Posterior vena cava (tissue), 2 donors: Measurements from ENCODE around the gene OAS1. TPM values are rescaled to one million over a fixed set of nuclear protein-coding genes. Genes with fewer than 3 reads are reported as not detected.
"Not testable (repeated sequence)": the region's sequence is repeated elsewhere in the genome, so short reads cannot be mapped to it uniquely, and the experiment has no call there.

Experiments
- DNase-seq: peaks from one replicate; pipeline ENCODE4 v3.0.0-alpha.2; 2020; ENCODE audit warnings: low spot score
- intact Hi-C, 2 donors: fragments of 100-400 bp; cut with DNase I; formaldehyde crosslinking; loops; one replicate each; pipeline versions ENCODE4 v1.14.1 to v1.14.2; 2022 to 2023
- total RNA-seq, 2 donors: library from RNA; stranded (reverse); fragmentation: NEBNext Ultra II Directional; extraction: Animal tissue kit (Norgen Biotek cat#: 25700); gene quantifications; one replicate each; pipeline ENCODE4 v1.2.1, GENCODE V29; 2021
- donor health status: DM: yes; HTN: yes; CAD: no.
- donor health status: DM: yes; HTN: yes; CAD: no.

Gene OAS1
- total RNA-seq, 2 donors from 2014 or later, result 10.1 to 17.3 TPM

GRCh38 chr12:112930350-112930749 is 23.6 kb downstream of the OAS1 start:
- DNase-seq, result no peak
- intact Hi-C loops, result no loop called here

- intact Hi-C loops, result no loop called here
- DNase-seq, result no peak
Observed at GRCh38 chr12:112932485-112933128, 25.8 kb downstream of the OAS1 start.

- no peak for DNase-seq
- intact Hi-C loops, result no loop called here
Observed at GRCh38 chr12:112933129-112933505, 26.4 kb downstream of the OAS1 start.

GRCh38 chr12:112936264-112936663 is 29.5 kb downstream of the OAS1 start:
- intact Hi-C loops, result no loop called here
- DNase-seq, result no peak

- DNase-seq, result no peak
- intact Hi-C loops, result no loop called here
Observed at GRCh38 chr12:112936927-112937326, 30.2 kb downstream of the OAS1 start.

- intact Hi-C loops, result no loop called here
Observed at GRCh38 chr12:112937741-112938719, 31.3 kb downstream of the OAS1 start, which contains the start of gene OAS3. OAS3 (plus strand) TSS chr12:112938474; CDS start chr12:112938531, 57 bp downstream.

GRCh38 chr12:112938751-112939150 is 32.0 kb downstream of the OAS1 start:
- intact Hi-C loops, result no loop called here
- DNase-seq, result no peak

More at GRCh38 chr12:112937741-112938719, 31.3 kb downstream of the OAS1 start, which contains the start of gene OAS3:
- DNase-seq, result peak; percentile 96

GRCh38 chr12:112939761-112940381 is 33.1 kb downstream of the OAS1 start:
- intact Hi-C loops, result no loop called here
- no peak for DNase-seq

- intact Hi-C loops, result no loop called here
- DNase-seq, result no peak
Observed at GRCh38 chr12:112941528-112942335, 35.0 kb downstream of the OAS1 start.

- DNase-seq, result no peak
Observed at GRCh38 chr12:112942572-112942971, 35.8 kb downstream of the OAS1 start.

GRCh38 chr12:112944024-112944690 is 37.4 kb downstream of the OAS1 start:
- DNase-seq, result no peak
- intact Hi-C loops, result no loop called here

More at GRCh38 chr12:112942572-112942971, 35.8 kb downstream of the OAS1 start:
- intact Hi-C loops, result no loop called here

GRCh38 chr12:112945515-112945914 is 38.8 kb downstream of the OAS1 start:
- DNase-seq, result no peak
- intact Hi-C loops, result no loop called here

GRCh38 chr12:112946236-112947000 is 39.7 kb downstream of the OAS1 start:
- no peak for DNase-seq
- intact Hi-C loops, result no loop called here

GRCh38 chr12:112947314-112947713 is 40.6 kb downstream of the OAS1 start:
- DNase-seq, result no peak
- intact Hi-C loops, result no loop called here

- intact Hi-C loops, result no loop called here
Observed at GRCh38 chr12:112947761-112948160, 41.0 kb downstream of the OAS1 start.

GRCh38 chr12:112948806-112949205 is 42.0 kb downstream of the OAS1 start:
- no peak for DNase-seq
- intact Hi-C loops, result no loop called here

More at GRCh38 chr12:112947761-112948160, 41.0 kb downstream of the OAS1 start:
- no peak for DNase-seq

- no peak for DNase-seq
- intact Hi-C loops, result no loop called here
Observed at GRCh38 chr12:112950701-112951100, 43.9 kb downstream of the OAS1 start.

GRCh38 chr12:112957125-112957524 is 50.4 kb downstream of the OAS1 start:
- intact Hi-C loops, DNase-seq: not testable (repeated sequence)
